K562 (cell line): Measurements from ENCODE around the gene RHEX. TPM values are rescaled to one million over a fixed set of nuclear protein-coding genes. Genes with fewer than 3 reads are reported as not detected.

Experiments used
- ATAC-seq: fragments of 200-7000 bp; cut with Tn5 transposase; 3 replicates; pipeline ENCODE4 v1.9.1; 2020; ENCODE audit warnings: moderate library complexity
- BruUV-seq: library from RNA; stranded (reverse); fragments of 400-500 nt; replicated peaks from 2 replicates; lab custom pipeline; 2021; lab: Mats Ljungman, UMichigan
- CTCF ChIA-PET: fragments of 300-600 bp; formaldehyde crosslinking; extraction: SDS; loops from one replicate; lab custom pipeline; 2021; ENCODE audit warnings: low intra/inter-chr PET ratio; lab: Yijun Ruan, JAX
- POLR2A ChIA-PET: fragments of 300-600, 350-650 bp; sonication (Branson Sonifier 250); formaldehyde crosslinking; extraction: SDS; loops from one replicate; lab custom pipeline; 2021; ENCODE audit warnings: antibody characterized with exemption, inconsistent platforms; lab: Yijun Ruan, JAX
- DNase-seq, 4 experiments: peaks; one replicate each; pipeline versions ENCODE4 v3.0.0 to v3.0.0-alpha.2; 2011 to 2018; ENCODE audit warnings: low spot score in 3 of 4, mixed read lengths in 3 of 4; ENCODE audit errors: extremely low read depth in 1 of 4
- FAIRE-seq: peaks from 2 replicates; lab custom pipeline; 2011; peaks lifted over from hg19 to GRCh38; lab: Jason Lieb, UNC
- H2AFZ ChIP-seq: 2 replicates; pipeline ENCODE4 v1.6.0; 2011; ENCODE audit warnings: low read depth, low read length, control low read depth, inconsistent platforms
- H3K27ac ChIP-seq: fragments of 200-600 bp; 3 replicates; pipeline ENCODE4 v1.8.0; 2011; ENCODE audit warnings: low read depth, mild to moderate bottlenecking, control low read depth, inconsistent platforms, low read length, moderate library complexity, mixed read lengths; ENCODE audit errors: extremely low read depth
- H3K27me3 ChIP-seq, 2 experiments: fragments of 300-600 bp in 1 of 2; 2 replicates in 1 of 2; 3 replicates in 1 of 2; pipeline versions ENCODE4 v1.6.0 to v1.8.0; 2011; ENCODE audit warnings: inconsistent platforms in 2 of 2, low read length in 2 of 2, mild to moderate bottlenecking in 1 of 2, mixed read lengths in 1 of 2, moderate library complexity in 1 of 2; ENCODE audit not compliant: control insufficient read depth in 2 of 2, insufficient read depth in 2 of 2
- H3K36me3 ChIP-seq: fragments of 300-600 bp; 3 replicates; pipeline ENCODE4 v1.8.0; 2011; ENCODE audit warnings: mild to moderate bottlenecking, low read length, inconsistent platforms; ENCODE audit not compliant: control insufficient read depth, insufficient read depth
- H3K4me1 ChIP-seq, 2 experiments: fragments of 200-600 bp in 1 of 2; replicated peaks in 1 of 2; 2 replicates in 1 of 2; 3 replicates in 1 of 2; pipeline versions ENCODE4 v1.5.1 to v1.8.0; 2011; ENCODE audit warnings: inconsistent platforms in 2 of 2, low read length in 2 of 2, mild to moderate bottlenecking in 1 of 2, mixed read lengths in 1 of 2, moderate library complexity in 1 of 2; ENCODE audit not compliant: control insufficient read depth in 2 of 2, insufficient read depth in 2 of 2
- H3K4me2 ChIP-seq: 2 replicates; pipeline ENCODE4 v1.6.1; 2011; ENCODE audit warnings: low read length, control low read depth, inconsistent platforms, mixed read lengths; ENCODE audit not compliant: insufficient read depth
- H3K4me3 ChIP-seq: fragments of 200-600 bp; sonication (generic), shearing (Covaris generic); 2 replicates; pipeline ENCODE4 v1.5.1; 2016; ENCODE audit warnings: control low read depth, inconsistent platforms
- H3K79me2 ChIP-seq: fragments of 200-600 bp; 3 replicates; pipeline ENCODE4 v1.8.0; 2011; ENCODE audit warnings: low read length, inconsistent platforms; ENCODE audit not compliant: control insufficient read depth, insufficient read depth
- H3K9ac ChIP-seq, 2 experiments: 2 replicates each; pipeline versions ENCODE4 v1.6.0 to v1.6.1; 2011; ENCODE audit warnings: low read depth in 2 of 2, low read length in 2 of 2, control low read depth in 1 of 2, inconsistent platforms in 1 of 2, mild to moderate bottlenecking in 1 of 2, mixed read lengths in 1 of 2; ENCODE audit not compliant: insufficient read depth in 1 of 2
- H3K9me1 ChIP-seq: one replicate; pipeline ENCODE4 v1.6.0; 2011; ENCODE audit warnings: inconsistent platforms, mild to moderate bottlenecking, low read length, moderate library complexity; ENCODE audit not compliant: control insufficient read depth, insufficient read depth
- H3K9me3 ChIP-seq: replicated peaks from 2 replicates; pipeline ENCODE4 v1.5.1; 2011; ENCODE audit warnings: low read depth, low read length, inconsistent platforms; ENCODE audit not compliant: control insufficient read depth, insufficient read depth
- H4K20me1 ChIP-seq: replicated peaks from 2 replicates; pipeline ENCODE4 v1.6.1; 2011; ENCODE audit warnings: low read length, inconsistent platforms, mixed read lengths; ENCODE audit not compliant: control insufficient read depth, insufficient read depth
- ASH1L ChIP-seq: fragments of 450-650 bp; IDR thresholded peaks from 2 replicates; pipeline ENCODE4 v1.6.1; 2018; ENCODE audit warnings: borderline replicate concordance, mild to moderate bottlenecking, low read depth; ENCODE audit not compliant: partially characterized antibody
- NR3C1 ChIP-seq: sonication (generic); formaldehyde crosslinking; IDR thresholded peaks from 2 replicates; pipeline ENCODE4 v1.8.1; 2022; ENCODE audit warnings: missing genetic modification reagents
- ZBTB11 ChIP-seq, 3 experiments: fragments of 200-800 bp in 1 of 3; fragments of 250-450 bp in 1 of 3; fragments of 450-650 bp in 1 of 3; sonication (Bioruptor Pico) in 1 of 3; sonication (Bioruptor generic) in 1 of 3; formaldehyde crosslinking in 1 of 3; IDR thresholded peaks; 2 replicates each; pipeline versions ENCODE4 v1.6.1 to v1.8.0; 2016 to 2022; ENCODE audit warnings: mild to moderate bottlenecking in 2 of 3, missing genetic modification characterization in 2 of 3, missing compliant biosample characterization in 1 of 3, moderate library complexity in 1 of 3
- WGBS: fragments of 100-300 bp; shearing (Covaris generic); methylation state at CpG from one replicate; pipeline ENCODE4 v1.1.6; 2016; ENCODE audit warnings: low coverage, mixed read lengths; ENCODE audit not compliant: insufficient coverage; ENCODE audit errors: missing lambda C conversion rate; 5-methylcytosine and 5-hydroxymethylcytosine counted together
- in situ Hi-C: fragments of 300-500 bp; cut with MboI; formaldehyde crosslinking; loops from 4 replicates; pipeline ENCODE4 v1.15.0; 2018; ENCODE audit warnings: inconsistent platforms, mixed read lengths
- intact Hi-C: fragments of 100-400 bp; cut with micrococcal nuclease; formaldehyde crosslinking; loops from 2 replicates; pipeline ENCODE4 v1.14.2; 2022
- polyA plus RNA-seq, 8 experiments: library from polyadenylated mRNA; depleted of rRNA in 4 of 8; stranded (reverse) in 5 of 8; unstranded in 3 of 8; fragments of >200 nt; fragmentation: Nextera tagmentation in 2 of 8; fragmentation: Illumina TruSeq in 1 of 8; extraction: Ambion mirVana in 2 of 8; extraction: Trizol in 1 of 8; gene quantifications; 2 replicates each; pipeline versions ENCODE4 v1.2.1 to v1.2.3, GENCODE V29; 2011 to 2014; ENCODE audit warnings: inconsistent platforms in 1 of 8, missing spikeins in 1 of 8
- total RNA-seq, 7 experiments: library from RNA; depleted of rRNA in 6 of 7; stranded (reverse); fragments of >200 nt in 6 of 7; fragmentation: Illumina TruSeq in 2 of 7; extraction: Trizol in 2 of 7; gene quantifications; 2 replicates each; pipeline versions ENCODE4 v1.2.1 to v1.2.3, GENCODE V29; 2011 to 2021; ENCODE audit warnings: low replicate concordance in 1 of 7

The RHEX gene
- total and polyA plus RNA-seq, 9 of the 15 experiments (the other 6 are each of a cell fraction or from before 2014, with no cell fraction given) = not detected

GRCh38 chr1:206135248-206135647 is 82.3 kb downstream of the RHEX start:
- Histone ChIP-seq H3K27me3 (peaks cover 19 to 47% of the 10 kb centered on the region in 2 experiments), H3K4me3 (no peak overlapping the region), H3K9ac (no peak overlapping the region), H3K4me1 (no peaks in the 10 kb centered on the region), H3K9me3 (no peaks in the 10 kb centered on the region), H3K9me1 (no peaks in the 10 kb centered on the region), H3K4me2 (no peak overlapping the region), H4K20me1 (no peaks in the 10 kb centered on the region), H2AFZ (no peak overlapping the region), H3K27ac (no peak overlapping the region), H3K79me2 (no peaks in the 10 kb centered on the region), H3K36me3 (no peaks in the 10 kb centered on the region)
- CTCF ChIA-PET = no interaction called here
- 3% methylated on average over 2 of the region's 2 CpGs for WGBS
- POLR2A ChIA-PET = interaction anchor here (1.2 kb wide), 1 partner anchor 9 kb away, joined by 3 read pairs; no protein-coding TSS in a partner anchor
- TF ChIP-seq NR3C1 (CRISPR knock-in tag) = no peak
- DNase-seq (no peak), FAIRE-seq (no peak), ATAC-seq (no peak)
- in situ Hi-C loops (no loop called here), intact Hi-C loops (no loop called here)
- BruUV-seq = no TSS peak

GRCh38 chr1:206136241-206136640 is 83.3 kb downstream of the RHEX start:
- ChIA-PET POLR2A (interaction anchor here (1.2 kb wide), 1 partner anchor 10 kb away, joined by 3 read pairs; no protein-coding TSS in a partner anchor), CTCF (no interaction called here)

More at GRCh38 chr1:206136241-206136640, 83.3 kb downstream of the RHEX start:
- Histone ChIP-seq H3K27ac (no peak overlapping the region), H3K9me3 (no peaks in the 10 kb centered on the region), H3K27me3 (peaks cover 21 to 48% of the 10 kb centered on the region in 2 experiments), H3K4me1 (no peaks in the 10 kb centered on the region), H3K4me2 (no peak overlapping the region), H3K9ac (no peak overlapping the region), H3K4me3 (no peak overlapping the region), H2AFZ (no peak overlapping the region), H3K36me3 (no peaks in the 10 kb centered on the region), H3K9me1 (no peaks in the 10 kb centered on the region), H4K20me1 (no peaks in the 10 kb centered on the region), H3K79me2 (no peaks in the 10 kb centered on the region)
- BruUV-seq = no TSS peak
- DNase-seq = no peak
- in situ Hi-C loops = no loop called here
- no peak for ATAC-seq
- intact Hi-C loops = no loop called here
- WGBS = 0% methylated on average over 2 of the region's 2 CpGs
- no peak for FAIRE-seq
- TF ChIP-seq ASH1L (no peak), ZBTB11 (CRISPR knock-in tag; IDR thresholded peaks at IDR 0.05) (no peak)
